A673 (cell line): Measurements from ENCODE around the gene SPATA46. TPM values are rescaled to one million over a fixed set of nuclear protein-coding genes. Genes with fewer than 3 reads are reported as not detected.

Source experiments
- BruUV-seq: library from RNA; stranded (reverse); fragments of 400-500 nt; replicated peaks from 2 replicates; lab custom pipeline; 2021; lab: Mats Ljungman, UMichigan
- CTCF ChIA-PET: fragments of 300-600 bp; sonication (Branson Sonifier 250); formaldehyde crosslinking; loops from one replicate; lab custom pipeline; 2022; ENCODE audit warnings: antibody characterized with exemption; lab: Charles Lee
- POLR2A ChIA-PET: fragments of 300-600 bp; sonication (Branson Sonifier 250); formaldehyde crosslinking; loops from one replicate; lab custom pipeline; 2022; ENCODE audit warnings: antibody characterized with exemption; ENCODE audit not compliant: low non-redundant PET; lab: Charles Lee
- DNase-seq: peaks from one replicate; pipeline ENCODE4 v3.0.0-alpha.2; 2015; ENCODE audit warnings: low spot score
- H3K27ac ChIP-seq: fragments of 200-600 bp; sonication (generic); 2 replicates; pipeline ENCODE4 v1.5.1; 2016; ENCODE audit warnings: mixed run types, low read depth, mild to moderate bottlenecking, mixed read lengths, antibody characterized with exemption, low read length; ENCODE audit not compliant: poor library complexity, severe bottlenecking
- H3K27me3 ChIP-seq: fragments of 200-600 bp; sonication (generic); replicated peaks from 2 replicates; pipeline ENCODE4 v1.6.1; 2017; ENCODE audit warnings: mixed run types, low read depth, mild to moderate bottlenecking, mixed read lengths, antibody characterized with exemption, low read length; ENCODE audit not compliant: insufficient read depth, poor library complexity
- H3K36me3 ChIP-seq: fragments of 200-600 bp; sonication (generic); 2 replicates; pipeline ENCODE4 v1.6.1; 2016; ENCODE audit warnings: mixed run types, mild to moderate bottlenecking, mixed read lengths, antibody characterized with exemption, low read length; ENCODE audit not compliant: insufficient read depth, poor library complexity, severe bottlenecking
- H3K4me1 ChIP-seq: fragments of 200-600 bp; sonication (generic); 2 replicates; pipeline ENCODE4 v1.6.1; 2017; ENCODE audit warnings: mixed run types, mild to moderate bottlenecking, mixed read lengths, antibody characterized with exemption, low read length; ENCODE audit not compliant: insufficient read depth, poor library complexity, severe bottlenecking
- H3K4me3 ChIP-seq: fragments of 200-600 bp; sonication (generic); 2 replicates; pipeline ENCODE4 v1.5.1; 2016; ENCODE audit warnings: low read depth, mixed run types, mild to moderate bottlenecking, mixed read lengths, low read length; ENCODE audit not compliant: poor library complexity, severe bottlenecking
- H3K9me3 ChIP-seq: fragments of 200-600 bp; sonication (generic); 2 replicates; pipeline ENCODE4 v1.6.1; 2016; ENCODE audit warnings: mixed run types, low read depth, mild to moderate bottlenecking, mixed read lengths, antibody characterized with exemption, low read length; ENCODE audit not compliant: poor library complexity, severe bottlenecking
- EZH2 ChIP-seq: fragments of 200-600 bp; sonication (generic); IDR thresholded peaks from 2 replicates; pipeline ENCODE4 v1.6.1; 2017; ENCODE audit warnings: borderline replicate concordance, low read depth, mild to moderate bottlenecking, mixed read lengths, antibody characterized with exemption, low read length; ENCODE audit not compliant: poor library complexity, severe bottlenecking
- intact Hi-C: fragments of 100-400 bp; cut with micrococcal nuclease; formaldehyde crosslinking; loops from one replicate; pipeline ENCODE4 v1.10.0; 2022; ENCODE audit not compliant: unreplicated experiment
- total RNA-seq: library from RNA; stranded (reverse); gene quantifications from 2 replicates; pipeline ENCODE4 v1.2.3, GENCODE V29; 2021
- TF ChIP-seq, protein P1 (sequence below): fragments of 300-800, 200-600 bp; sonication (generic); conservative IDR thresholded peaks from 2 replicates; pipeline ENCODE4 v1.5.1; 2017; ENCODE audit warnings: low read depth, mild to moderate bottlenecking, antibody characterized with exemption, low read length, moderate library complexity, mixed read lengths

SPATA46 gene
- total RNA-seq, 1 experiment from 2014 or later = not detected

DNA sequence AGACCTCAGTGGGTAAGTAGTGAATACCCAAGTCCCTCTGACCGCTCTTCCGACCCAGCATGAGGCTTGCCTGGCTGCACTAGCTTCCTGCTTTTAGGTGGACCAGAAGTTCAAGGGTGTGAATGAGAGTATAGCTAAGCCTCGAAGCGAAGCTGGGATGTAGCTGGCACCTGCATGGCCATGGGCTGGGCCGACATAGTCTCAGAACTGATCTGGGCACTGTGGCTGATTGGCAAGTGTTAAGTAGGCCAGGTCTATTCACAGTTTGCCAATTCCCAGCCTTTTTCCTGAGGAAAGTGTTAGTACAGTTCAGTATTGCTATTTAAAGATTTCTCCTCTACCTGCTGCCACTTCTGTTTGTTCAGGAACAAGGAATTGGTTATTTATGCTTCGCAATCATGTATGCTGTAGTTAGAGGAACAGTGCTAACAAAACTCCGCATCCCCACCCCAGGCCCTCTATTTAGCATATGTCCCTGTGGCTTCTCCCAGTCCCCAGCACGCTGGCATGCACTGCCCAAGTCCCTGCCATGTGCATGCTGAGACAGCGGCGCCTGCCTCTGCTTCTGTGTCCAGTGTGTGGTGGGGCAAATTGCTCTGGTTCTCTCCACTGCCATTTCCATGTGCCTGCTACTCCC is 16.3 kb downstream of the SPATA46 start:
- Histone ChIP-seq H3K36me3 (peaks cover 17% of the 10 kb centered on the region), H3K9me3 (no peaks in the 10 kb centered on the region), H3K27me3 (no peaks in the 10 kb centered on the region), H3K27ac (no peak overlapping the region), H3K4me3 (no peak overlapping the region), H3K4me1 (peaks cover 28% of the 10 kb centered on the region)
- TF ChIP-seq EZH2 = no peak
- TF ChIP-seq, protein P1, sequence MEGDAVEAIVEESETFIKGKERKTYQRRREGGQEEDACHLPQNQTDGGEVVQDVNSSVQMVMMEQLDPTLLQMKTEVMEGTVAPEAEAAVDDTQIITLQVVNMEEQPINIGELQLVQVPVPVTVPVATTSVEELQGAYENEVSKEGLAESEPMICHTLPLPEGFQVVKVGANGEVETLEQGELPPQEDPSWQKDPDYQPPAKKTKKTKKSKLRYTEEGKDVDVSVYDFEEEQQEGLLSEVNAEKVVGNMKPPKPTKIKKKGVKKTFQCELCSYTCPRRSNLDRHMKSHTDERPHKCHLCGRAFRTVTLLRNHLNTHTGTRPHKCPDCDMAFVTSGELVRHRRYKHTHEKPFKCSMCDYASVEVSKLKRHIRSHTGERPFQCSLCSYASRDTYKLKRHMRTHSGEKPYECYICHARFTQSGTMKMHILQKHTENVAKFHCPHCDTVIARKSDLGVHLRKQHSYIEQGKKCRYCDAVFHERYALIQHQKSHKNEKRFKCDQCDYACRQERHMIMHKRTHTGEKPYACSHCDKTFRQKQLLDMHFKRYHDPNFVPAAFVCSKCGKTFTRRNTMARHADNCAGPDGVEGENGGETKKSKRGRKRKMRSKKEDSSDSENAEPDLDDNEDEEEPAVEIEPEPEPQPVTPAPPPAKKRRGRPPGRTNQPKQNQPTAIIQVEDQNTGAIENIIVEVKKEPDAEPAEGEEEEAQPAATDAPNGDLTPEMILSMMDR = no peak
- no TSS peak for BruUV-seq
- POLR2A ChIA-PET = no interaction called here
- intact Hi-C loops = no loop called here
- no peak for DNase-seq
- CTCF ChIA-PET = interaction anchor here (0.6 kb wide), 1 partner anchor 304 kb away, joined by 9 read pairs; no protein-coding TSS in a partner anchor

DNA sequence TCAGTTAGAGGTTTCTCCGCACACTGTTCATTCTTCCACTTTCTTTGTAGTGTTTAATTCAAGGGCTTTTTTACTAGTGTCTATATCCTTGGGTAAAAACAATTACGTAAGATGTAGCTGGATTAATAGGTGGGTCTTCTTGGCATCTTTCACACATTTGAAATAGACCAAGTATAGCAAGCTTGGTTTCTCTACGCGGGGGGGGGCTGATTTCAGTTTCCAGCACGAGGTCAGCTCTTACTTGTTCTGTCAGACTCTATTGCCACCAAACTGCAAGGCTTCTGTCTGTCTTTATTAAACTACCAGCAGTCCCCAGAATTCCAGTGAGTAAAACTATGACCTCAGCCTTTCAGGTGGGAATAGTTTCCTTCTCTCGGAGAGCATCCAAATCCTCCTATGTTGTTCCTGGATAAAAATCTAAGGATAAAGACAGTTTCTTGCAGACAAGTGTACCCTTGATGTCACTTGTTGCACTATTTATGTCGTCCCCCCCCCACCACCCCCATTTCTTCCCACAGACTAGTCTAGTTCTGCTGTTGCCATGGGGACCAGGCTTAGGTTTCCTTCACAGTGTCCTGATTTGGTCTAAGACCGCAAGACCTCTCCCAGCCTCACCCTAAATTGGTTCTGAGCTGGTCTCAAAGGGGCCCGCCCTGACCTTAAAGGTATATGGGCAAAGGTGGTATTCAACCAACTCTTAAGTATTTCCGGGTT is 17.0 kb downstream of the SPATA46 start:
- peak overlapping the region; percentile 56 for H3K27ac ChIP-seq
- CTCF ChIA-PET = no interaction called here
- DNase-seq = no peak
- intact Hi-C loops = no loop called here
- H3K27me3 ChIP-seq = no peaks in the 10 kb centered on the region
- no TSS peak for BruUV-seq
- no peak for TF ChIP-seq EZH2
- TF ChIP-seq, protein P1 = no peak
- H3K9me3 ChIP-seq = no peaks in the 10 kb centered on the region
- peaks cover 19% of the 10 kb centered on the region for H3K36me3 ChIP-seq
- H3K4me1 ChIP-seq = peaks cover 28% of the 10 kb centered on the region
- POLR2A ChIA-PET = interaction anchor here (0.5 to 0.8 kb wide), 2 partner anchors 9 to 302 kb away, joined by 3 to 18 read pairs; no protein-coding TSS in a partner anchor
- H3K4me3 ChIP-seq = no peak overlapping the region

DNA sequence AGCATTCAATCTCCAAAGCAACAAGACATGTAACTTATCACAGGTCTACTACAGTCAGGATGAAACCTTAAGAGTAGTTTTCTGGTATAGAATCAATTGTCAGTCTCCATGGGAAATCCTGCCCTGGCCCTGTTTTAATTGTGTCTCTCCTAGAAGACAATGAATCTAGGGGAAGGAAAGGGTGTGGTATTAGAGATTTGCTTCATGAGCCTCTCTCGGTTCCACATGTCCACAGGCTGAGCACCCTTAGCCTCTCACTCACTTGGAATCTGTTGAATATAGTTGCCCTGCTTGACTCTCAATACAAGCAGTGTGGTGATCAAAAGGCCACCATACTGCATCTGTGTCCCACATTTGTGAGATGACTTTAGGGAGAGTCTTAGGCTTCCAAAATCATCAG is 17.7 kb downstream of the SPATA46 start:
- Histone ChIP-seq H3K36me3 (peaks cover 19% of the 10 kb centered on the region), H3K4me3 (no peak overlapping the region), H3K27me3 (no peaks in the 10 kb centered on the region), H3K9me3 (no peaks in the 10 kb centered on the region), H3K27ac (peak overlapping the region; percentile 56), H3K4me1 (peaks cover 31% of the 10 kb centered on the region)
- ChIA-PET POLR2A (interaction anchor here (0.8 kb wide), 1 partner anchor 9 kb away, joined by 18 read pairs; no protein-coding TSS in a partner anchor), CTCF (no interaction called here)
- no TSS peak for BruUV-seq
- TF ChIP-seq, protein P1 = no peak
- TF ChIP-seq EZH2 = no peak
- intact Hi-C loops = no loop called here
- DNase-seq = no peak
